K562 (cell line): ENCODE measurements around the gene UCHL5. TPM values are rescaled to one million over a fixed set of nuclear protein-coding genes. Genes with fewer than 3 reads are reported as not detected.

Source experiments
- CBX2 ChIP-seq: fragments of 200-600 bp; sonication (generic); IDR thresholded peaks from one replicate; pipeline ENCODE4 v1.6.1; 2012; ENCODE audit warnings: mild to moderate bottlenecking, low read length, inconsistent platforms; ENCODE audit not compliant: insufficient read depth, poor library complexity, severe bottlenecking
- CCAR2 ChIP-seq: fragments of 200-400 bp; formaldehyde crosslinking; IDR thresholded peaks from 2 replicates; pipeline ENCODE4 v1.6.1; 2017; ENCODE audit warnings: mild to moderate bottlenecking, low read depth, low read length
- NCOA1 ChIP-seq: fragments of 450-650 bp; IDR thresholded peaks from 2 replicates; pipeline ENCODE4 v1.6.1; 2016; ENCODE audit warnings: low read depth
- PURB ChIP-seq: sonication (generic); formaldehyde crosslinking; IDR thresholded peaks from 2 replicates; pipeline ENCODE4 v1.9.0; 2021; ENCODE audit warnings: low read depth, mild to moderate bottlenecking, missing genetic modification reagents
- SMAD2 ChIP-seq: fragments of 150-350 bp; IDR thresholded peaks from 2 replicates; pipeline ENCODE4 v1.6.1; 2014; ENCODE audit warnings: low read depth, mild to moderate bottlenecking, low read length
- SNAPC5 ChIP-seq: fragments of 250-450 bp; sonication (Bioruptor Pico); IDR thresholded peaks from 2 replicates; pipeline ENCODE4 v1.8.0; 2021; ENCODE audit warnings: moderate library complexity, mild to moderate bottlenecking, inconsistent platforms
- polyA plus RNA-seq, 8 experiments: library from polyadenylated mRNA; depleted of rRNA in 4 of 8; stranded (reverse) in 5 of 8; unstranded in 3 of 8; fragments of >200 nt; fragmentation: Nextera tagmentation in 2 of 8; fragmentation: Illumina TruSeq in 1 of 8; extraction: Ambion mirVana in 2 of 8; extraction: Trizol in 1 of 8; gene quantifications; 2 replicates each; pipeline versions ENCODE4 v1.2.1 to v1.2.3, GENCODE V29; 2011 to 2014; ENCODE audit warnings: inconsistent platforms in 1 of 8, missing spikeins in 1 of 8
- total RNA-seq, 7 experiments: library from RNA; depleted of rRNA in 6 of 7; stranded (reverse); fragments of >200 nt in 6 of 7; fragmentation: Illumina TruSeq in 2 of 7; extraction: Trizol in 2 of 7; gene quantifications; 2 replicates each; pipeline versions ENCODE4 v1.2.1 to v1.2.3, GENCODE V29; 2011 to 2021; ENCODE audit warnings: low replicate concordance in 1 of 7
- TF ChIP-seq, protein P1 (sequence below): fragments of 250-450 bp; sonication (Bioruptor Pico); IDR thresholded peaks from 2 replicates; pipeline ENCODE4 v1.5.0; 2021; ENCODE audit warnings: mild to moderate bottlenecking, borderline replicate concordance
- TF ChIP-seq, protein P2 (sequence below): fragments of 450-650 bp; IDR thresholded peaks from 2 replicates; pipeline ENCODE4 v1.6.1; 2016; ENCODE audit warnings: mild to moderate bottlenecking

The UCHL5 gene
- total and polyA plus RNA-seq, 9 of the 15 experiments (the other 6 are each of a cell fraction or from before 2014, with no cell fraction given): 61.0 to 206 (median 122) TPM

DNA sequence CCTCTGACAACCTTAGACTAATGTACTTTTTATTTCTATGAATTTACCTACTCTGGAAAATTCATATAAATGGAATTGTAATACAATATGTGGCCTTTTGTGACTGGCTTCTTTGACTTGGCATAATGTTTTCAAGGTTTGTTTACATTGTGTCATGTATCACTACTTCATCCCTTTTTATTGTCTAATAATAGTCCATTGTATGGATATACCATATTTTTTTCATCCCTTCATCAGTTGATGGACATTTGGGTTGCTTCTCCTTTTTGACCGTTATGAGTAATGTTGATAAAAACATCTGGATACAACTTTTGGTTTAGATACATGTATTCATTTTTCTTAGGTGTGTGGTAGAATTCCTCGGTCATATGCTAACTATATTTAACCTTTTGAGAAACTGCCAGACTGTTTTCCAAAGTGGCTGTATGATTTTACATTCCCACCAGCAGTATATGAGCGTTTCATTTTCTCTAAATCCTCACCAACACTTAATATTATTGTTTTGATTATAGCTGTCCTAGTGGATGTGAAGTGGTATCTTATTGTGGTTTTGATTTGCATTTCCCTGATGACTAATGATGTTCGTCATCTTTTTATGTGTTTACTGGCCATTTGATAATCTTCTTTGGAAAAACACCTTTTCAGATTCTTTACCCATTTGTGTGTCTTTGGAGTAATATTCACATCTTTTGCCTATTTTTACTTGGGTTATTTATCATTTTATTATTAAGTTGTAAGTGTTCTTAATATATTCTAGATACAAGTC lies 3.7 kb upstream of the UCHL5 start (continued):
- TF ChIP-seq, protein P1, sequence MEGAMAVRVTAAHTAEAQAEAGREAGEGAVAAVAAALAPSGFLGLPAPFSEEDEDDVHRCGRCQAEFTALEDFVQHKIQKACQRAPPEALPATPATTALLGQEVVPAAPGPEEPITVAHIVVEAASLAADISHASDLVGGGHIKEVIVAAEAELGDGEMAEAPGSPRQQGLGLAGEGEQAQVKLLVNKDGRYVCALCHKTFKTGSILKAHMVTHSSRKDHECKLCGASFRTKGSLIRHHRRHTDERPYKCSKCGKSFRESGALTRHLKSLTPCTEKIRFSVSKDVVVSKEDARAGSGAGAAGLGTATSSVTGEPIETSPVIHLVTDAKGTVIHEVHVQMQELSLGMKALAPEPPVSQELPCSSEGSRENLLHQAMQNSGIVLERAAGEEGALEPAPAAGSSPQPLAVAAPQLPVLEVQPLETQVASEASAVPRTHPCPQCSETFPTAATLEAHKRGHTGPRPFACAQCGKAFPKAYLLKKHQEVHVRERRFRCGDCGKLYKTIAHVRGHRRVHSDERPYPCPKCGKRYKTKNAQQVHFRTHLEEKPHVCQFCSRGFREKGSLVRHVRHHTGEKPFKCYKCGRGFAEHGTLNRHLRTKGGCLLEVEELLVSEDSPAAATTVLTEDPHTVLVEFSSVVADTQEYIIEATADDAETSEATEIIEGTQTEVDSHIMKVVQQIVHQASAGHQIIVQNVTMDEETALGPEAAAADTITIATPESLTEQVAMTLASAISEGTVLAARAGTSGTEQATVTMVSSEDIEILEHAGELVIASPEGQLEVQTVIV (CRISPR knock-in tag): no peak
- TF ChIP-seq NCOA1: no peak
- TF ChIP-seq CBX2: no peak
- TF ChIP-seq, protein P2, sequence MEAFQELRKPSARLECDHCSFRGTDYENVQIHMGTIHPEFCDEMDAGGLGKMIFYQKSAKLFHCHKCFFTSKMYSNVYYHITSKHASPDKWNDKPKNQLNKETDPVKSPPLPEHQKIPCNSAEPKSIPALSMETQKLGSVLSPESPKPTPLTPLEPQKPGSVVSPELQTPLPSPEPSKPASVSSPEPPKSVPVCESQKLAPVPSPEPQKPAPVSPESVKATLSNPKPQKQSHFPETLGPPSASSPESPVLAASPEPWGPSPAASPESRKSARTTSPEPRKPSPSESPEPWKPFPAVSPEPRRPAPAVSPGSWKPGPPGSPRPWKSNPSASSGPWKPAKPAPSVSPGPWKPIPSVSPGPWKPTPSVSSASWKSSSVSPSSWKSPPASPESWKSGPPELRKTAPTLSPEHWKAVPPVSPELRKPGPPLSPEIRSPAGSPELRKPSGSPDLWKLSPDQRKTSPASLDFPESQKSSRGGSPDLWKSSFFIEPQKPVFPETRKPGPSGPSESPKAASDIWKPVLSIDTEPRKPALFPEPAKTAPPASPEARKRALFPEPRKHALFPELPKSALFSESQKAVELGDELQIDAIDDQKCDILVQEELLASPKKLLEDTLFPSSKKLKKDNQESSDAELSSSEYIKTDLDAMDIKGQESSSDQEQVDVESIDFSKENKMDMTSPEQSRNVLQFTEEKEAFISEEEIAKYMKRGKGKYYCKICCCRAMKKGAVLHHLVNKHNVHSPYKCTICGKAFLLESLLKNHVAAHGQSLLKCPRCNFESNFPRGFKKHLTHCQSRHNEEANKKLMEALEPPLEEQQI: 0 out of 2 replicates have a peak, but pooled peaks have one; percentile 15
- no peak for TF ChIP-seq SNAPC5 (CRISPR knock-in tag)
- no peak for TF ChIP-seq SMAD2
- no peak for TF ChIP-seq CCAR2
- TF ChIP-seq PURB (CRISPR knock-in tag): no peak
